ENCODE results near the gene OSBP2. TPM values are rescaled to one million over a fixed set of nuclear protein-coding genes. Genes with fewer than 3 reads are reported as not detected.

OSBP2 gene
- total and polyA plus RNA-seq, 2 of the 13 experiments (the other 11 are each of a cell fraction or from before 2014, with no cell fraction given): 5.0 to 7.7 TPM

DNA sequence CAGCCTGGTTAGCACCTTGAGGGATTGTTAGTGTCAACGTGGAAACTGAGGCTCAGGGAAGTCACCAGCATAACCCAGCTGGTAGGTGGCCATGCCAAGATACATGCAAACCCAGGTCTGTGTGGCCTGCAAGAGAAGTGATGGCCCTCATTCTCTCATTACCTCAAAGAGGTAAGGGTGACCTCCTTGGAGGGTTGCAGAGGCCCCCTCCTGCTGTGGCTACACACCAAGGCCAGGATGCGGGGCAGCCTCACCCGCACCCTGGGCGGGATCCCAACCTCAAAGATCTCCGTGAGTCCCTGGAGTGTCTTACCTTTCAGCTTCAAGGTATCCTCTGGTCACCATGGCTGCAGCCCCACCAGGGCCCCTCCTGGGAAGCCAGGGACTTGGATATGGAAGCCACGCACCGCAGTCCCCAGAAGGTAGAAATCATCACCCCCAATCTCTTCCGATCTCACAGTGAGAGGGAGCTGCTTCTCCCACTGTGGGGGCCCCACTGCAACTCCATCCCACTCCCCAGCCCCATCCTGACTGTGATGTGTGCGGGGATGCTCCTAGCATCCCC is 178.5 kb downstream of the OSBP2 start:
- WGBS (ENCODE audit: low lambda C conversion rate): 50% methylated on average over 3 of the region's 9 CpGs
- Histone ChIP-seq H4K20me1 (ENCODE audit: insufficient read depth, low read length) (no peaks in the 10 kb centered on the region), H3K4me1 (ENCODE audit: insufficient read depth, low read length) (peaks cover 3% of the 10 kb centered on the region; the same call in 1 of the 2 replicates), H3K4me3 (replicated peaks in 1 of 3; ENCODE audit: insufficient read depth in 1 of 3, low read depth in 2 of 3, low read length in 3 of 3) (no peak overlapping the region), H3K4me2 (ENCODE audit: low read depth, low read length) (no peak overlapping the region), H3K36me3 (replicated peaks in 1 of 2; ENCODE audit: control insufficient read depth in 1 of 2, insufficient read depth in 2 of 2, low read length in 2 of 2) (no peaks in the 10 kb centered on the region), H3K27ac (ENCODE audit: extremely low read length, insufficient read depth, low read length) (no peak overlapping the region), H3K79me2 (ENCODE audit: insufficient read depth, low read length) (no peaks in the 10 kb centered on the region), H3K9ac (ENCODE audit: insufficient read depth, low read depth, low read length) (no peak overlapping the region), H3K9me3 (ENCODE audit: low read length) (no peaks in the 10 kb centered on the region), H2AFZ (ENCODE audit: low read length) (no peak overlapping the region), H3K27me3 (ENCODE audit: control insufficient read depth in 1 of 2, insufficient read depth in 2 of 2, low read length in 2 of 2) (peaks cover 4 to 34% of the 10 kb centered on the region in 2 experiments; a peak in 3 of 5 replicates)
- ATAC-seq (no peak), FAIRE-seq (no peak), DNase-seq (ENCODE audit: low spot score) (no peak)
- no TSS peak for BruUV-seq (replicated peaks)
- intact Hi-C loops (cut with micrococcal nuclease; ENCODE audit: unreplicated experiment): no loop called here
- POLR2A ChIA-PET: no interaction called here
- TF ChIP-seq ZNF883 (CRISPR knock-in tag; IDR thresholded peaks at IDR 0.05; ENCODE audit: not compliant biosample characterization) (no peak), SAP130 (CRISPR knock-in tag; IDR thresholded peaks at IDR 0.05; ENCODE audit: low read depth) (no peak), CREB1 (IDR thresholded peaks at IDR 0.05) (no peak), CREB1 (CRISPR knock-in tag; IDR thresholded peaks at IDR 0.05) (no peak), AHR (CRISPR knock-in tag; IDR thresholded peaks at IDR 0.05) (no peak), MIER2 (CRISPR knock-in tag; IDR thresholded peaks at IDR 0.05) (no peak), ZNF749 (CRISPR knock-in tag; IDR thresholded peaks at IDR 0.05; ENCODE audit: borderline replicate concordance) (no peak), XBP1 (CRISPR knock-in tag; IDR thresholded peaks at IDR 0.05) (no peak), SPEN (CRISPR knock-in tag; IDR thresholded peaks at IDR 0.05; ENCODE audit: low read depth) (no peak), RAD51 (IDR thresholded peaks at IDR 0.05; ENCODE audit: borderline replicate concordance) (no peak), SIX1 (CRISPR knock-in tag; IDR thresholded peaks at IDR 0.05; ENCODE audit: borderline replicate concordance) (no peak), ZNF17 (CRISPR knock-in tag; IDR thresholded peaks at IDR 0.05) (no peak), FOSL1 (CRISPR knock-in tag; IDR thresholded peaks at IDR 0.05; ENCODE audit: borderline replicate concordance) (no peak), ZNF879 (CRISPR knock-in tag; IDR thresholded peaks at IDR 0.05) (no peak), ZNF550 (CRISPR knock-in tag; IDR thresholded peaks at IDR 0.05; ENCODE audit: borderline replicate concordance) (no peak), HMGA1 (CRISPR knock-in tag; conservative IDR thresholded peaks at IDR 0.05) (no peak), ZNF772 (CRISPR knock-in tag; IDR thresholded peaks at IDR 0.05) (no peak)
- TF ChIP-seq, protein P1, sequence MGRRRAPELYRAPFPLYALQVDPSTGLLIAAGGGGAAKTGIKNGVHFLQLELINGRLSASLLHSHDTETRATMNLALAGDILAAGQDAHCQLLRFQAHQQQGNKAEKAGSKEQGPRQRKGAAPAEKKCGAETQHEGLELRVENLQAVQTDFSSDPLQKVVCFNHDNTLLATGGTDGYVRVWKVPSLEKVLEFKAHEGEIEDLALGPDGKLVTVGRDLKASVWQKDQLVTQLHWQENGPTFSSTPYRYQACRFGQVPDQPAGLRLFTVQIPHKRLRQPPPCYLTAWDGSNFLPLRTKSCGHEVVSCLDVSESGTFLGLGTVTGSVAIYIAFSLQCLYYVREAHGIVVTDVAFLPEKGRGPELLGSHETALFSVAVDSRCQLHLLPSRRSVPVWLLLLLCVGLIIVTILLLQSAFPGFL (CRISPR knock-in tag; IDR thresholded peaks at IDR 0.05): no peak
- TF ChIP-seq, protein P2, sequence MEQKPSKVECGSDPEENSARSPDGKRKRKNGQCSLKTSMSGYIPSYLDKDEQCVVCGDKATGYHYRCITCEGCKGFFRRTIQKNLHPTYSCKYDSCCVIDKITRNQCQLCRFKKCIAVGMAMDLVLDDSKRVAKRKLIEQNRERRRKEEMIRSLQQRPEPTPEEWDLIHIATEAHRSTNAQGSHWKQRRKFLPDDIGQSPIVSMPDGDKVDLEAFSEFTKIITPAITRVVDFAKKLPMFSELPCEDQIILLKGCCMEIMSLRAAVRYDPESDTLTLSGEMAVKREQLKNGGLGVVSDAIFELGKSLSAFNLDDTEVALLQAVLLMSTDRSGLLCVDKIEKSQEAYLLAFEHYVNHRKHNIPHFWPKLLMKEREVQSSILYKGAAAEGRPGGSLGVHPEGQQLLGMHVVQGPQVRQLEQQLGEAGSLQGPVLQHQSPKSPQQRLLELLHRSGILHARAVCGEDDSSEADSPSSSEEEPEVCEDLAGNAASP (CRISPR knock-in tag; IDR thresholded peaks at IDR 0.05; ENCODE audit: borderline replicate concordance): no peak
- TF ChIP-seq, protein P3, sequence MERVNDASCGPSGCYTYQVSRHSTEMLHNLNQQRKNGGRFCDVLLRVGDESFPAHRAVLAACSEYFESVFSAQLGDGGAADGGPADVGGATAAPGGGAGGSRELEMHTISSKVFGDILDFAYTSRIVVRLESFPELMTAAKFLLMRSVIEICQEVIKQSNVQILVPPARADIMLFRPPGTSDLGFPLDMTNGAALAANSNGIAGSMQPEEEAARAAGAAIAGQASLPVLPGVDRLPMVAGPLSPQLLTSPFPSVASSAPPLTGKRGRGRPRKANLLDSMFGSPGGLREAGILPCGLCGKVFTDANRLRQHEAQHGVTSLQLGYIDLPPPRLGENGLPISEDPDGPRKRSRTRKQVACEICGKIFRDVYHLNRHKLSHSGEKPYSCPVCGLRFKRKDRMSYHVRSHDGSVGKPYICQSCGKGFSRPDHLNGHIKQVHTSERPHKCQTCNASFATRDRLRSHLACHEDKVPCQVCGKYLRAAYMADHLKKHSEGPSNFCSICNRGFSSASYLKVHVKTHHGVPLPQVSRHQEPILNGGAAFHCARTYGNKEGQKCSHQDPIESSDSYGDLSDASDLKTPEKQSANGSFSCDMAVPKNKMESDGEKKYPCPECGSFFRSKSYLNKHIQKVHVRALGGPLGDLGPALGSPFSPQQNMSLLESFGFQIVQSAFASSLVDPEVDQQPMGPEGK (CRISPR knock-in tag; IDR thresholded peaks at IDR 0.05): no peak
- TF ChIP-seq, protein P4, sequence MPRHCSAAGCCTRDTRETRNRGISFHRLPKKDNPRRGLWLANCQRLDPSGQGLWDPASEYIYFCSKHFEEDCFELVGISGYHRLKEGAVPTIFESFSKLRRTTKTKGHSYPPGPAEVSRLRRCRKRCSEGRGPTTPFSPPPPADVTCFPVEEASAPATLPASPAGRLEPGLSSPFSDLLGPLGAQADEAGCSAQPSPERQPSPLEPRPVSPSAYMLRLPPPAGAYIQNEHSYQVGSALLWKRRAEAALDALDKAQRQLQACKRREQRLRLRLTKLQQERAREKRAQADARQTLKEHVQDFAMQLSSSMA (CRISPR knock-in tag; IDR thresholded peaks at IDR 0.05): no peak
- in situ Hi-C loops (cut with HindIII; ENCODE audit: extremely low pct_ligation_motif_present, low pct_unique_long_range_greater_than_20kb): no loop called here
- CTCF ChIA-PET (ENCODE audit: low intra/inter-chr PET ratio, low total read pairs): no interaction called here
